ENCODE data around the gene STON1.
"Not testable (repeated sequence)": the region's sequence is repeated elsewhere in the genome, so short reads cannot be mapped to it uniquely, and the experiment has no call there.

STON1 gene

DNA sequence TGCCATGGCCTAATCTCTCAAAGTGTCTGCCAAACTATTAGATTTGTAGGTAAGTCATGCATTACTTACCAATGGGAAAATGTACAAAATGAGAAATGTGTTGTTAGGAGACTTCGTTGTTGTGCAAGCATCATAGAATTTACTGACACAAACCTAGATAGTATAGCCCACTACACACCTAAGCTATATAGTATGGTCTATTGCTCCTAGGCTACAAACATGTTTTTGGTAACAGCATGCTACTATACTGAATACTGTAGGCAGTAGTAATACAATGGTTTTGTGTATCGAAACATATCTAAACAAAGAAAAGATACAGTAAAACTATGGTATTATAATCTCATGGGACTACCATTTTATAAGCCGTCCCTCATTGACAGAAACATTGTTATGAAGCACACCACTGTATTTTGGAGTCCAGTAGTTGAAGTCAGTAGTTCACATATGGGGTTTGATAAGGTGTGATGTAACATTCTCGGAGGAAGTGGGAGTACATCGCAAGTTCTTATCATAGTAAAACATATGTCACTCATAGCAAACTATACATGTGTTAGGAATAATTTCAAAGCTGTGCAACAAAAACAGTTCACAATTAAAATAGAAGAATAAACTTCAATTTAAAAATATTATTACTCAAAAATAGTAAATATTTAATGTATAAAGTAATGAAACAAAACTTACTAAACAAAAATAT is 75.7 kb downstream of the STON1 start:
- H3K4me3 ChIP-seq (ENCODE audit: low read depth, low read length) = no peak overlapping the region
- DNase-seq (ENCODE audit: low read depth) = no peak
- TF ChIP-seq, protein P1, sequence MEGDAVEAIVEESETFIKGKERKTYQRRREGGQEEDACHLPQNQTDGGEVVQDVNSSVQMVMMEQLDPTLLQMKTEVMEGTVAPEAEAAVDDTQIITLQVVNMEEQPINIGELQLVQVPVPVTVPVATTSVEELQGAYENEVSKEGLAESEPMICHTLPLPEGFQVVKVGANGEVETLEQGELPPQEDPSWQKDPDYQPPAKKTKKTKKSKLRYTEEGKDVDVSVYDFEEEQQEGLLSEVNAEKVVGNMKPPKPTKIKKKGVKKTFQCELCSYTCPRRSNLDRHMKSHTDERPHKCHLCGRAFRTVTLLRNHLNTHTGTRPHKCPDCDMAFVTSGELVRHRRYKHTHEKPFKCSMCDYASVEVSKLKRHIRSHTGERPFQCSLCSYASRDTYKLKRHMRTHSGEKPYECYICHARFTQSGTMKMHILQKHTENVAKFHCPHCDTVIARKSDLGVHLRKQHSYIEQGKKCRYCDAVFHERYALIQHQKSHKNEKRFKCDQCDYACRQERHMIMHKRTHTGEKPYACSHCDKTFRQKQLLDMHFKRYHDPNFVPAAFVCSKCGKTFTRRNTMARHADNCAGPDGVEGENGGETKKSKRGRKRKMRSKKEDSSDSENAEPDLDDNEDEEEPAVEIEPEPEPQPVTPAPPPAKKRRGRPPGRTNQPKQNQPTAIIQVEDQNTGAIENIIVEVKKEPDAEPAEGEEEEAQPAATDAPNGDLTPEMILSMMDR (IDR thresholded peaks at IDR 0.05; ENCODE audit: control insufficient read depth, extremely low read depth, insufficient read depth) = no peak

DNA sequence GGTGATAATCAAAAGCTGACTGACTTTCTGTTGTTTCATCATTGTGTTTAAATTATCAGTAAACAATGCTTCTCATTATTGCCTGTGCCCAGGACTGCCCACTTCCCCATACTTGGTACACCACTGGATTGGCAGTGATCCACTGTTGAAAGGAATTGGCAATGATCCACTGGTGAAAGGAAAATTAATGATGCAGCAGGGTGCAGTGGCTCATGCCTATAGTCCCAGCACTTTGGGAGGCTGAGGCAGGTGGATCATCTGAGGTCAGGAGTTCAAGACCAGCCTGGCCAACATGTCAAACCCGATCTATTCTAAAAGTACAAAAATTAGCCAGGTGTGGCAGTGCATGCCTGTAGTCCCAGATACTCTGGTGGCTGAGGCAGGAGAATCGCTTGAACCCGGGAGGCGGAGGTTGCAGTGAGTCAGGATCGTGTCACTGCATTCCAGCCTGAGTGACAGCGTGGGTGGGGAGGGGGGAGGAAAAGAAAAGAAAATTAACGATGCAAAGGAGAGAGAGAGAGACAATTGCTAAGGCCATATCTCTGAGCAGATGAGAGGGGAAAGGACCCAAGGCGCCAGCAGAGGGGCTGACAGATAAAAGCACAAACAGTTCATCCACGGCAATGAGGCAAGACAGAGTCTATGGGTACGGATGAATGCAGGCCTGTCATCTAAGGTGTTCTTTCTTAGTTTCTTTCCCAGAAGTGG is 77.5 kb downstream of the STON1 start:
- H3K4me3 ChIP-seq (ENCODE audit: low read depth, low read length) = no peak overlapping the region
- TF ChIP-seq, protein P1 (IDR thresholded peaks at IDR 0.05; ENCODE audit: control insufficient read depth, extremely low read depth, insufficient read depth) = no peak
- DNase-seq (ENCODE audit: low read depth) = no peak

DNA sequence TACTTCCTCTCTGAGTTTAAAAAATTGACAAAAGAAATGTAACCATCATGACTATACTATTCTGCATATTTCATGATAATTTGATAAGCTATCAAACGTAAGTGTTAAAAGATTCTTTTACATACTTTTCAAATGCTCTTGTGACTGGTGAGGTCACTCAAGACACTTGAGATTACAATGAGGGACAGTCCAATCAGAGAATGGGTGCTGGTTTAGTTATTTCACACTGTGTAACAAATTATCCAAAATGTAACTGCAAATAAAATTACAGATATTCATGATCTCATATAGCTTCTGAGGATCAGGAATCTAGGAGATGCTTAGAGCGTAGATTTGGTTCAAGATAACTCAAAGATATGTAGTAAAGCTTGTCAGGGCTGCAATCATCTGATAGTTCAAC is 83.3 kb downstream of the STON1 start:
- TF ChIP-seq, protein P1 (IDR thresholded peaks at IDR 0.05; ENCODE audit: control insufficient read depth, extremely low read depth, insufficient read depth) = no peak
- no peak overlapping the region for H3K4me3 ChIP-seq (ENCODE audit: low read depth, low read length)

DNA sequence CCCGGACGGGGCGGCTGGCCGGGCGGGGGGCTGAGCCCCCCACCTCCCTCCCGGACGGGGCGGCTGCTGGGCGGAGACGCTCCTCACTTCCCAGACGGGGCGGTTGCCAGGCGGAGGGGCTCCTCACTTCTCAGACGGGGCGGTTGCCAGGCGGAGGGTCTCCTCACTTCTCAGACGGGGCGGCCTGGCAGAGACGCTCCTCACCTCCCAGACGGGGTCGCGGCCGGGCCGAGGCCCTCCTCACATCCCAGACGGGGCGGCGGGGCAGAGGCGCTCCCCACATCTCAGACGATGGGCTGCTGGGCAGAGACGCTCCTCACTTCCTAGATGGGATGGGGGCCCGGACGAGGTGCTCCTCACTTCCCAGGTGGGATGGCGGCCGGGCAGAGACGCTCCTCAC is 84.6 kb downstream of the STON1 start:
- not testable (repeated sequence) for DNase-seq (ENCODE audit: low read depth); H3K4me3 ChIP-seq (ENCODE audit: low read depth, low read length)

More for the DNA sequence above, 83.3 kb downstream of the STON1 start:
- DNase-seq (ENCODE audit: low read depth) = no peak

DNA sequence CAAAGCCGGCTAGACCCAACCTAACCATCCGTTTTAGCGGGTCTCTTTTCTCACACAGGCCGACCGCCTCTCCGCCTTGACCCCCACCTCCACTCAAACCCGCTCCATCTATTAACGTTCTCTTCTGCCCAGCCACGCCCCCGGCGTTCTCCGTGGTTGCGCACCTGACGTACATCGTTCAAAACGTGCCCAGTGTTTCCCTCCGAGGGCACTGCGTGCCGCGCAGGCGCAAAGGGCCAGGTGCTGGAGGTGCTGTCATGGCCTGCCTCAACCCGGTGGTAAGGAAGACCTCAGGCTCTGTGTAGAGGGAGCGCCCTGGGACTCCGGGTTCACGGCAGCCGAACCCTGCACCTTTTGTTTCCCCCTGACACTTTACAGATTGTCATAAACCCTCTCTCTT is 87.7 kb downstream of the STON1 start, which contains the start of gene GTF2A1L:
GTF2A1L (plus strand) TSS at position 239 of the 400 bp plus-strand sequence; CDS start at position 258, 19 bp downstream.
- H3K4me3 ChIP-seq (ENCODE audit: low read depth, low read length) = no peak within 1 kb of the TSS
- TF ChIP-seq, protein P1 (IDR thresholded peaks at IDR 0.05; ENCODE audit: control insufficient read depth, extremely low read depth, insufficient read depth) = no peak
- DNase-seq (ENCODE audit: low read depth) = no peak

DNA sequence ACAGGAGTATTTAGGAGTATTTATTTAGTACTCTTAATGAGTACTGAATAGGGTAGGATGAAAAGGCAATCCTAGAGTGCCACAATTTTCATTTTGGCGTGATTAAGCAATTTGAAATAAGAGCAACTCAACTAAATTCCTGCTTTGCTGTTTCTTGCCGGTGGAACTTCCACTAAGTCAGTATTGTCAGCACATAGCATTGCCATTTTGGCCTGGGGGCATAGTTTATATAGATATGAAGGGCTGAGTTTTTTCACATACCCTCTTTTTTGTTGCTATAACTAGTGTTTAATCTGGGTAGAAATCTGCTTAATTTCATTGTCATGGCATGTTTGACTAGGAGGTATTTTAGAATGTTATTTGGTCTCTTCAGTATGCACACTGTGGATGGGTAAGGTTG is 89.6 kb downstream of the STON1 start:
- no peak overlapping the region for H3K4me3 ChIP-seq (ENCODE audit: low read depth, low read length)
- TF ChIP-seq, protein P1 (IDR thresholded peaks at IDR 0.05; ENCODE audit: control insufficient read depth, extremely low read depth, insufficient read depth) = no peak

DNA sequence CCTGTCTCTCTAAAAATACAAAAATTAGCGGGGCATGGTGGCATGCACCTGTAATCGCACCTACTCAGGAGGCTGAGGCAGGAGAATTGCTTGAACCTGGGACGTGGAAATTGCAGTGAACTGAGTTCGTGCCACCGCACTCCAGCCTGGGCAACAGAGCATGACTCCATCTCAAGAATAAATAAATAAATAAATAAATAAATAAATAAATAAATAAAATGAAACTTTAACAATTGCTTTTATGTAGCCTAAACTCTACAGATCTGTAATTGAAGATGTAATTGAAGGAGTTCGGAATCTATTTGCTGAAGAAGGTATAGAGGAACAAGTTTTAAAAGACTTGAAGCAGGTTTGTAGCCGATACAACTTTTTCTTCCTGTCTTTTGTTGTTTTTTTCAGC is 90.7 kb downstream of the STON1 start:
- DNase-seq (ENCODE audit: low read depth) = no peak
- TF ChIP-seq, protein P1 (IDR thresholded peaks at IDR 0.05; ENCODE audit: control insufficient read depth, extremely low read depth, insufficient read depth) = no peak
- H3K4me3 ChIP-seq (ENCODE audit: low read depth, low read length) = no peak overlapping the region

More for the DNA sequence above, 89.6 kb downstream of the STON1 start:
- no peak for DNase-seq (ENCODE audit: low read depth)

Data from LNCaP clone FGC (cell line).